Activated T-helper 1 cell treated with Interleukin-2 at 50 U/mL for 16 hours (primary cell): ENCODE measurements around the gene VSTM2B.
"Not testable (repeated sequence)": the region's sequence is repeated elsewhere in the genome, so short reads cannot be mapped to it uniquely, and the experiment has no call there.

ENCODE experiments used
- DNase-seq: peaks from one replicate; pipeline ENCODE4 v3.0.0-alpha.2; 2020; ENCODE audit warnings: low read depth

The VSTM2B gene

DNA sequence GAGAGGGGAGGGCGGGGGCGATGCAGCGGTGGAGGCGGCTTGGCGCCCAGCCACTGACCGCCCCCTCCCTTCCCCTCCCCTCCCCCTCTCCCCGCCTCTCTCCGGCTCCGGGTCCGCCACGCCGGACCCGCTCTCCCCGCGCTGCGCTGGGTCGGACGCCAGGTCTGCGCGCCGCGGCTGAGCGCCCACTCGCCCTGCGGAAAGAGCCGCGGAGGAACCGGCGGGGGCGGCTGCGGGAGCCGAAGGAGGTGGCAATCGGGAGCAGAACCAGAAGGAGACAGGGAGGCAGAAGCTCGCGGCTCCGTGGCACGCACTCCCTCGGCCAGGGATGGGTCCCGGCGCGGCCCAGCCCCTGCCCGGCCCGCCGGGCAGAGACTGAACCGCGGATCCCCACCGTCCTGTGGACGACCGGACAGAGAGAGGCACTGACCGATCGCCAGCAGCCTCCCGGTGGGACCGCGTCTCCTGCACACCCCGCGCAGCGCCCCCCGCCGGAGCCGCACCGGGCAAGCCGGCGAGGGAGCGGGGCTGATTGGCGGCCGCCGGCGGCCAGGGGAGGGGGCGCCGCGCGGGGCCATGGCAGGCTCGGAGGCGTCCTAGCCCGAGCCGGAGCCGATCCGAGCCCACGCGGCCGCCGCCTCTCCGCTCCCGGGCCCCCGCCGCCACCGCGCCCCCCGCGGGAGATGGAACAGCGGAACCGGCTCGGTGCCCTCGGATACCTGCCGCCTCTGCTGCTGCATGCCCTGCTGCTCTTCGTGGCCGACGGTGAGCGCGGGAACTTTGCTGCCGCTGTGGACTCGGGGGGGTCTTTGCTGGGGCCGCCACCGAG lies at the start of gene VSTM2B:
TSS of gene VSTM2B (plus strand) at position 94 of the 829 bp plus-strand sequence. CDS start at position 684, 590 bp downstream.
- DNase-seq, result no peak

DNA sequence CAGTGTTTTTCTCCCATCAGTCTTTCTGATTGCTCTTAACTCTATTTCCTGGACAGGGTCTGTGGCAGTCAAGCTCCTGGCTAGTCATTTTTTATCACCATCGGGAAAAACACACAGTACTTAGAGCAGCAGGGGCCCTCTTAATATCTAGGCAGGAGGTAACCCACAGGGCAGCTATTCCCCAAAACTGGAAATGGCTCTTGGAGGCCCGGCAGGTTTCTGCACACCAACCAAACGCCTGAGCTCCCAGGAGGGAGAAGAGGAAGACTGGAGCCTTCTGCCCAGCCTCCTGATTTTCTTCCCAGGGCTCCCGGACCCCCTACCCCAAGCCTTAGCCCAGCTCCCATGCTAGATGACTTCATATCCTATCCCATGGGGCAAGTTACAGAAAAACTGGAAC lies 49.3 kb upstream of the VSTM2B start:
- no peak for DNase-seq

DNA sequence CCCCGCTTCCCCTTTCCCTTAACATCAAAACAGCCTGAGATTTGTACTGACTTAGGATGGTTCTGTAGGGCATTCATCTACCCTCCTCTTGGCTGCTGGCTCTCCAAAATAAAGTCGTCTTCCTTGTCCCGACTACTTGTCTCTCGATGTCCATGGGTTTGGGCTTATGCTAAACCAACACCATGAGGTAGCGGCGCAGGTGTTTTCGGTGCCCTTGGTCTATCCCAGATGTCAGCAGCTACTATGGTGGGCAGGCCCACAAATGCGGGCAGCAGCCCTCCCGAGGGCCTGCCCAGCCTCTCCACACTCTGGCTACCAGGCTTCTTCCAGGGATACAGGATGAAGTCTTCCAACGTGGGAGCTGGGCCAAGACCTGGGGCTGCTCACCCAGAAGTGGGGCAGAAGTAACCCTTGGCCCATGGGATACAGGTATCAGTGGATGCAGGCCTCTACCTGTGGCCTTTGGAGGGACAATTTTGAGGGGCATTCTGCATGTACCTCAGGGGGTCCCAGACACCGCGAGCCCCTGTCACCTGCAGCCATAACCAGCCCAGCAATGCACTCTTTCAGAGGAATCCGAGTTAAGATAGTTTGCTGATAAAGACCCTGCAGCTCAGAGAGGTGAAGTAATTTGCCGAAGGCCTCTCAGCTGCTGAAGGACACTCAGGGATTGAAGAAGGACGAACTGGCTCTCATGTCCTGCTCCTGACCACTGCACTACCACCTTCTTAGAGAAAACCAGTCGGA lies 47.8 kb upstream of the VSTM2B start:
- DNase-seq, result no peak

DNA sequence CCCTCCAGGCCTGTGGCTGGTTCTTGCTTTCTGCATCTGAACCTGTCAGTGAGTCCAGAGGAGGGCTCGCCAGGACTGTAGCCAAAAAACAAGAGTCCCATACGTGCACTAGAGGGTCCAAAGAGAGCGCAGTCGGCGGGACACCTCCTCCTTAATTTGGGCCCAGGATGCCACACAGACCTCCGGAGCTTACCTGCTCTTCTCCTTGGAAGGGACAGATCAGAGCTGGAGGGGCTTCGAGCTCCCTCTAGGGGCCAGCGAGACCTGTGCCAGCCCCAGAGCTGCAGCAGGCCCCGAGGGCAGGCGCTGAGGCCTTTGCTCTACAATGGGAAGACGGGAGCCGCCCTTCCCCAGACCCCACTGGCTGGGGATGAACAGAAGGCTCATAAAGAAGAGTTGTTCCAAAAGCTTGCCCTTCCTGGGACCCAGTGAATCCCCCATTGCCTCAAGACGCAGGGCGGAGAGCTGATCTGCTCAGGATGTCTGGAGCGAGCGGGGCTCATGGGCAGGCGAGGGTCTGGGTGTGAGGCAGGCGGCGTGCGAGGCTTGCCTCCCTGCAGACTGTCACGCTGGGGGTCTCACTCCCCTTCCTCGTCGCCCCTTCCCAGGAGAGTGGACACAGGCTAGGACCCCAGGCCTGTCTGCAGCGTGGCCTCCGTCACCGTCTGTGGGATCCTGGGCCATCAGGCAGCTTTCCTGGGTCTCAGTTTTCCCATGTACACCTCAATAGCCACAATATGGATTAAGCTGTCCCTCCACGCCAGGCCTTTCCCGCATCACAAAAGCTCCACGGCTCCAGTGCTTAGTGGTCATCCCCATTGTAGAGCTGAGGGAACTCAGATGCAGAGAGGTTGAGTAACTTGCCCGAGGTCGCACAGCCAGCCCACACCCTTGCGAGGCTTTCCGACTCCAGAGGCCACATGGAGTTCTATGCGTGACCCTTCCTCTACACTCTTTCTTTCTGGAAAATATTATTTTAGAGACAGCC lies 46.9 kb upstream of the VSTM2B start:
- no peak for DNase-seq

DNA sequence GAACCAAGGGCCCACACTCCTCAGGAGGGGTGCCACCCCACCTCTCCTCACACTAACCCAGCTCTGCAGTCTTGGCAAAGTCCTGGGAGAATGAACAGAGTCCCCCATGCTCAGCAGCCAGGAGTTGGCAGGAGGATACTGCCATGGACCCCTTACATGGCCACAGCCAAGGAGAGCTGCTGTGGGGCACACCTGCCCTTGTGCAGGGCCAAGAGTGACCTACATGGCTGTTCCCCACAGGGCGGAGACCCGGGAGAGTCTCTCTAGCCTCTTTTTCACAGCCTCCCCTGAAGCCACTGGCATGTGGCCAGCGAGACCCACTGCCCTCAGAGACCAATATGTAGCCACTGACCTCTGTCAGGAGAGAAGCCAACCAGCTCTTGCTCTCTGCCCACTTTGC lies 45.9 kb upstream of the VSTM2B start:
- DNase-seq, result no peak

DNA sequence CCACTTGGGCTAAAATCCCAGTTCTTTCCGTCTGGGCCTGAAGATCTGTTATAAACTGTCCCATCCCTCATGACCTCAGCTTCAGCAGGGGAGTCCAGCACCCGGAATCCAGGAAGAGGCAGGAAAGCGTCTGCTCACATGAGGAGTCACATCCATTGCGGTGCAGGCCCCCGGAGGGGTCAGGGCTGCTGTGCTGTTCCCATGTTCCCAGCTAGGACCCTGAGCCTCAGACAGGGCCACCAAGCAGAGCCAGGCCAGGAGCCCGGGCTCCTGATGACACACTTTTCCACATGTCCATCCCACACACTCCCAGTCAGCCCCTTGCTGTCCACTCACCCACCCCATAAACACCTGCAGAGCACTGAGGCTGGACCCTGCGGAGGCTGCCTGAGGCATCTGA lies 45.3 kb upstream of the VSTM2B start:
- DNase-seq, result no peak

DNA sequence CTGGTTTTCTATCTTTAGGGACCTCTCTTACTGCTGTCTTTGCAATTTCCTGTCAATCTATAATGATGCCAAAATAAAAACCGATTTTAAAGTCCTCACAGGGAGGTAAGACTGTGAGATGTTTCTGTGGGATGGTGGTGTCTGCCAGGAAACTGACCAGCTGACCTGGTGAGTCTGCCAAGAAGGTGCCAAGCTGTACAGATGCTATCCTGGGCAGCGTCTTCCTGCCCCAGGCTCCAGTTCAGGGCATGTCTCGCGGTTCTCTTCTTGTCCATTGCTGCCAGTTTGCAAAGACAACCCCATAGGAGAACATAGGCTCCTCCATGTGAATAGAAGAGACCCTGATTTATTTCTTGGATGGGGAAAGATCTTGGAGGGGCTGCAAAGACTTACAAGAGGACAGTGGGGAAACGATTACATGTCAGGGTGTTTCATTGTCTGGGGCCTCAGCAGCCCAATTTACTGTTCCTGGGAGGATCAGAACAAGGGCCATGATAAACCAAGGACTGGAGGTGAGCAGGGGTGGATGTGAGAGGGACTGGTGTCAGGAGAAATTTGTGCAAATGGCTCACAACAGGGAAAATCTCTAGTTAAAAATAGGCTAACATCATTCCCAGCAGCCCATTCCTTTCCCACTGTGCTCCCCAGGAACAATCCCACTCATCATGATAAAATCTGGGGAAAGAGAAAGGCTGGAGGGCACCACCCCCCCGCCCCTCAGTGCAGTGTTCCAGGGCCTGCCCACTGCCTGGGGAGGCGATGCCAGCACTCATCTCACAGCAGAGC lies 42.7 kb upstream of the VSTM2B start:
- DNase-seq, result no peak

DNA sequence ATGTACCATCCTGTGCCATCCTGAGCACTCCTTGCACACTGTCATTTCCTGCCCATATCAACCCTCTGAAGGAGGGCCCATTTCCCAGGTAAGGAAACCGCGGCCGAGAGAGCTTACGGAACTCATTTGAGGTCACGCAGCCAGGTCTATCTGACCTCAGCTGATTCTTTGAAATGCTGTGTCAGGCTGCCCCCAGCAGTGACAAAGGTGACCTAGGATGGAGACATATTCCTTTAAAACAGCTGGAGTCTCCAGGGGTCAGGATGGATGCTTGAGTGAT lies 42.2 kb upstream of the VSTM2B start:
- DNase-seq, result no peak

DNA sequence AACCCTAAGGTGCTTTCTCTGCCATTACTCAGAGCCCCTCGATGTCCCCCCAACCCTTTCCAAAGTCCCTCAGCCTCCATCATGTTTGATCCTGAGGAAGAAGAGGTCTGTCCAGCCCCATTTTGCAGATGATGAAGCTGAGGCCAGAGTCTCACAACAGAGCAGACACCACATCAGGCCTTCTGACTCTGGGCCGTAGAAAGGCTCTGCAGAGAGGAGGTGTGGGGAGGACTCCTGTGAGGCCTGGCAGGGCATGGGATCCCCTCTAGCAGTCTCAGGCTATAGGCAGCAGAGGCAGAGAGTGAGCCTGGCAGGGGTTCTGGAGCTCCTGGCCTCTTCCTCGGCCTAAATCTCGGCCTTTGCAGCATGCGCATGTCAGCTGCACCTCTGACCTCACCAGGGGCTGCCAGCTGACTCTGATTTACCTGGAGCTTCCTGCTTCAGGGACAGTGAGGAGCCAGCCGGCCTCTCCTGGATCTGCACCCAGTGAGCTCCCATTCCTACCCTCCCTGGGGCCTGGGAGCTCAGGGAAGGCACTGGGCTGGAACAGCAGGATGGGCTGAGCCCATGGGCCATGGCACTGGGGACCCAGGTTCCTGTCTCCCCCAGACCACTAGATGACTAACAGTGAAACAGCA lies 41.7 kb upstream of the VSTM2B start:
- no peak for DNase-seq

DNA sequence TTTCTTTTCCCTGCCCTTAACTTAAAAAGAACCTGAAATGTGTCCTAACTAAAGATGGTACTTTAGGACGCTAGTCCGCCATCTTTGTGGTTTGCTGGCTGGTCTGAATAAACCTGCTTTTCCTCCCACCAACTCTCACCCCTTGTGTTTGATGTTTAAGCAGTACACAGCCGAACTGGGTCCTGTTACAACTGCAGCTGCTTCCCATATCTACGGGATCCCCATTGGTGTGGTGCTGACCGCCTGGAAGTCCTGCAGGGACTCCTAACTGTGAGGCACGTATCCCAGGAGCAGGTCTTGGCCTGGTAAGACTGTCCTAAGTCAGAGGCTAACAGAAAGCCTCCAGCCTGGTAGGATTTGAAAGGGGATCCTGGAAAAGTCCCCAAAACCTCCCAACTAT lies 40.9 kb upstream of the VSTM2B start:
- DNase-seq, result no peak

DNA sequence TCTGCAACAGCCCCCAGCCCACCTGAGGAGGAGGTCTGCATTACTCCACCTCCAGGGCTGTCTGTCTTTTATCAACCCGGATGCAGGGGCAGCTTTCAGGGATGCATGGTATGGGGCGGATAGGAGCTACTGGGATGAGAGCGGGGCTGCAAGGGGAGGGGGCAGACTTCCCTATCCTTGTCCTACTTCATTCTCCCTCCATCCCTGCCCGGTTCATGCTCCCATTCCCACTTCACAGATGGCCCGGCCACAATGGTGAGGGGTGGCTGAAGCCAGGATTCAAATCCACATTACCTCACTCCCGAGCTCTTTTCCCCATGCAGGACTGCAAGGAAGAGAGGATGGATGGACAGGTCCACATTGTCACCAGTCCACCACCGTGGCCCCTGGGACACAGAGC lies 40.5 kb upstream of the VSTM2B start:
- no peak for DNase-seq

DNA sequence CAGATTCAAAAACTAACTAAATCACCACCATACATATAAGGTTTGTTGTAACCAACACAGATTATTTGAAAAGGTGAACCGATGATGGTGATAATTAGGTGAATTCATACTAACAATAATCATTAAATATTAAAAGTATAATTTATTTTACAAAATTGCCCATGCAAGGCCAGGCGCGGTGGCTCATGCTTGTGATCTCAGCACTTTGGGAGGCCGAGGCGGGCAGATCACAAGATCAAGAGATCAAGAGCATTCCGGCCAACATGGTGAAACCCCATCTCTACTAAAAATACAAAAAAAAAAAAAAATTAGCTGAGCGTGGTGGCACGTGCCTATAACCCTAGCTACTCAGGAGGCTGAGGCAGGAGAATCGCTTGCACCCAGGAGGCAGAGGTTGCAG lies 38.8 kb upstream of the VSTM2B start:
- not testable (repeated sequence) for DNase-seq

DNA sequence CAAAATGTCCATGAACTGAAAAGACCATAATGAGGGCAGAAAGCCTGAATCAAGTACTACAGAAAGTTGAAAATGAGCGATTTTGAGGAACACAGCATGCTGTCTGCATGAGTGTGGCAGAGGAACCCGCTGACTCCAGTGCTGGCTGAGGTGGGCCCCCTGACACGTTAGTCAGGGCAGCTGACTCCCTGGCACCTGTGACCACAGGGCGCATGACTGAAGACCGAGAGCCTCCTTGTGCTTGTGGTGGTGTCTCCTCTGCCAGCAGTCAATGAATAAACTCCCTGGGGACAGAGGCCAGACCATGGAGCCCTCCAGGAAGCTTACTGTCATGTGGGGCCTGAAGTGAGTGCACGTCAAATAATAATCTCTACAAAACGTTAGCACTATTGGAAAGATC lies 38.4 kb upstream of the VSTM2B start:
- DNase-seq, result no peak

DNA sequence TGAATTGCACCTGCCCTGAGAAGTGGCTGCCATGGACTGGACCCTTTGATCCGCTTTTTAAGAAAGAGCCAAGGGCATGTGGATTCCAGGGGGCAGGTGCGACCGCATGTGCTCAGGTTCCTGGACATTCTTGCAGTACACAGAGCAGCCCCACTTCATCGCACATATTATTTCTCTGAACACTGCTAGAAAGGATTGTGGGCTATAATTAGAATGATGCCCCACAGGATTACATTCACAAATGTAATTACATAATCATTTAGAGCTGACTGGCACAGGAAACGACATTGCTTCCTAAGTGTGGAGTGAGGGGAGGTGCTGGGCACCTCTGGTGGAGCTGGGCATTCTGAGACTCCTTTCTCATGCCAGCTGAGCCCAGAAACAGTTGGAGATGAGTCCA lies 37.5 kb upstream of the VSTM2B start:
- no peak for DNase-seq

DNA sequence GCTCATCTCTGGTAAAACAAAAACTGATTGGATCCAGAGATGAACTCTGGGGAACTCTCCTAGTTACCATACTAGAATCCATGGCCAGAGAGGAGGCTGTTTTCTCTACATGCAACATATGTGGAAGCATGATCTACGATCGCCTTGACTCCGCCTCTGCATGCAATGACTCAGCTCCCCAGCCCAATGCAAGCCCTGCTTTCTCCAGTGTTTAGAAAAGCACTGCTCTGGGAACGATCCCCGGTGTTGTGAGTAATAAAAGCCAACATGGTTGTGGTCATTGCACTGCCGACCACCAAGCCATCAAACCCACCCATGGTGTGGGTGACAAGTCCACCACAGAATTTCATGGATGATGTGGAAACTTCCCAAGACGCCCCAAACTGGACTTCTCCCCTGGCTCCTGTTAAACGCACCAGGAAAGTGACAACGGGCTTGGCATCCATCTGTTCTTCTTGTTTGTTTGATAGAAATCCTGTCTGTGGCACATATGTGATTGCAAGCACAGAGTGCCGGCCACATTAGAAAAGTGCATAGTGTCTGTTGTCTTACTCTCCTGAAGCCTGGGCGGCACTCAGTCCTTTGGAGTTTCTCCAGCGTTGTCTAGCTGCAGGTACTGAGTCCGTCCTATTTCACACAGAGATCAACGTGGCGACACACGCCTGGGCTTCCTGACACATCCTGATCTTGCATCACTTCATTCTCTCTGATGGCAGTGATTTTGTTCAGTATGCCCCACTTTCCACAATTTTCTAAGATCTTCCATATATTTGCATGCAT lies 36.4 kb upstream of the VSTM2B start:
- DNase-seq, result no peak

DNA sequence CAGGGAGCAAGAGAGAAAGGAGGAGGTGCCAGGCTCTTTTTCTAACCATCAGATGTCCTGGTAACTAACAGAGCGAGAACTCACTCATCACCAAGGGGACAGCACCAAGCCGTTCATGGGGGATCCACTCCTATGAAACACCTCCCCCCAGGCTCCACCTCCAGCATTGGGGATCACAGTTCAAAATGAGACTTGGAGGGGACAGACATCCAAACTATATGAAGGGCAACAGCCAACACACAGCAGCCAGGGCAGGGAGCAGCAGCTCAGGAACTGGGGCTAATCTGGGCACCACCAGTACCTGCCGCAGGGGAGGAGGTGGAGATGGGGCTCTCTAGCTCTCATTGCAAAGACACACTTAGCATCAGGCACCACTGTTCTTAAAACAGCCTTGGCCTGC lies 34.3 kb upstream of the VSTM2B start:
- DNase-seq, result no peak

DNA sequence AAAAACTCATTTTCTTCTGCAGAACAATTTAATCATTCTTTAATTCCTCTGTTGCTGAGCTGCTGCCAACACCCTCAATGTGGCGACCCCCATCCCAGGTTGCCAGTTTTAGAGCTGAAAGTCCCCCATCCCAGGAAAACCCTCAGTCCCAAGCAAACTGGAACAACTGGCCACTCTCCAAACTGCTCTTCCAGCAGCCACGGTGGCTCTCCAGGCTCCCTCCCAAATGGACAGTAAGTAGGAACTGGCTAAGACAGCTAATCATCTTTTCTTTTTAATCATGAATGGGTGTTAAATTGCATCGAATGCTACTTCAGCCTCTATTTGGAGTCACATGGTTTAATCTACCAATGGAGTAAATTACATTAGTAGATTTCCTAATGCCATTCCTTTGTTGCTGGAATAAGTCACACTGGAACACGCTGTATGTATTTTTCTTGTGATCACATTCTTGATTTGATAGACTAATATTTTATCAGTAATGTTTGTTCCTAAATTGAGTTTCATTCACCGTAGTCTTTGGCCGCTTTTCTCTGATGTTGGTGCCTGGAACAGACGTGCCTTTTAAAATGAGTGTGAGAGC lies 33.7 kb upstream of the VSTM2B start:
- no peak for DNase-seq

DNA sequence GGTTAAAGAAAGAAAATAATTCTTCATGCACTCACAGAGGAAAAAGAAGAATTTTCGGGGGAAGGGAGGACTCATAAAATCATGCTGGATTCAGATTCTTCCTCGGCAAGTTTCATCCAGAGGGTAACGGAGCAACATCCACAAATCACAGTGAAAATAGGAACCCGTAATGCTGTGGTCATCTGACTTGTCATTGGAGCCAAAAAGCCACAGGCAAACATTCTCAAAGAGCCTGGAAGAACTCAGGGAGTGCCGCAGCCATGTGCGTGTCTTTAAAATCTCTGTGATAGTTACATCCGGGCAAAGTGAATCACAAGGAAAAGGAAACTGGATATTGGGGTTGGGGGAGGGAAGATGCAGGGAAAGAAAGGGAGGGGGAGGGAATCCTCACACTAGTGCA lies 33.0 kb upstream of the VSTM2B start:
- DNase-seq, result no peak

DNA sequence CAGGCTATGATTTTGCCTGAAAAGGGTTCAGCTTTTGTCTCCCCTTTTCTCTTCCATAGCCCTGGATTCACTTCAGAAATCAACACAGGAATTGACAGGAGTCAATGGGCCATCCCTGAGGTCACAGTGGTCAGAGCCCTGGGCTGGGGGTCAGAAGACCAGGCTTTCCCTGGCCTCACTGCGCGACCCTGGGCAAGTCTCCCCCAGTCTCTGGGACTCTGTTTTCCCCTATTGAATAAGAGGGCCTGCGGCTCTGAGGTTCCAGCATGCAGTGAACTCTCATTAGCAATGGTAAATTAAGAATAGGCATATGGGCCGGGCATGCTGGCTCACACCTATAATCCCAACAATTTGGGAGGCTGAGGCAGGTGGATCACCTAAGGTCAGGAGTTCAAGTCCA lies 30.7 kb upstream of the VSTM2B start:
- DNase-seq, result no peak

DNA sequence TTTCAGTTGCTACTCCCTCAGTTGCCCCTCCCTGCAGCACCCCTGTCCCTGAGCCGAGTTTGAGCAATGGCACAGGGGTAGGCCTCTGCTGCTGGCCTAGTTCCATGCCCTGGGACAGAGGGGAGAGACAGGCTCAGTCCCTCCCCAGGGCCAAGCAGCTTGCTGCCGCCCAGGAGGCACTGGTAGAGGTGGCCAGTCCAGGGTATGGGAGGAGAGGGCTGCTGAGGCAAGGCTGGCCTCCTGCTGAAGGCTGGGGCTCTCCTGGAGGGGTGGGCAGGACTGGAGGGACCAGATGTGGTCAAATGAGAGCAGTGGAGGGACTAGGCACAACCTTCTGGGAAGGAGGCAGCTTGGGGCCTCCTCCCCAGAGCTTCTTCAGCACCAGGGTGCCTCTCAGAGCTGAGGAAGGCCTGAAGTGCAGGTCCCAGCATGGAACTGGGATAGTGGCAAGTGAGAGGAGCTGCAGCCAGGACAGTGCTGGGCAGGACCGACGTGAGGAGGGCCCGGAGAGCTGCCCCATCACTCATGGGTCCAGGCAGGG lies 29.8 kb upstream of the VSTM2B start:
- no peak for DNase-seq
